Left ventricle myocardium superior (tissue), 1 donor: ENCODE data around the gene RNF212. TPM values are rescaled to one million over a fixed set of nuclear protein-coding genes. Genes with fewer than 3 reads are reported as not detected.
A peak's percentile ranks its signal among the peaks of the same experiment; 100 is the strongest.

Experiments
- ATAC-seq: fragments of 200-7000 bp; cut with Tn5 transposase; one replicate; pipeline ENCODE4 v1.9.1; 2020; ENCODE audit warnings: mild to moderate bottlenecking, moderate library complexity
- DNase-seq: peaks from one replicate; pipeline ENCODE4 v3.0.0-alpha.2; 2020
- intact Hi-C: fragments of 100-400 bp; cut with micrococcal nuclease; formaldehyde crosslinking; loops from one replicate; pipeline ENCODE4 v1.11.0; 2022
- total RNA-seq: library from RNA; stranded (reverse); fragmentation: NEBNext Ultra II Directional; extraction: Animal tissue kit (Norgen Biotek cat#: 25700); gene quantifications from one replicate; pipeline ENCODE4 v1.2.1, GENCODE V29; 2021
- donor health status: DM: no; HTN: yes; CAD: no; lungs with severe emphysema.

The RNF212 gene
- total RNA-seq, 1 donor from 2014 or later: 0.62 TPM

GRCh38 chr4:1042352-1043055 lies 70.9 kb downstream of the RNF212 start:
- intact Hi-C loops: no loop called here
- no peak for ATAC-seq
- peak; percentile 7 for DNase-seq

- intact Hi-C loops: no loop called here
- no peak for ATAC-seq
- peak; percentile 14 for DNase-seq
Observed at GRCh38 chr4:1041936-1042330, 71.4 kb downstream of the RNF212 start.

GRCh38 chr4:1041147-1041935 lies 72.0 kb downstream of the RNF212 start:
- DNase-seq: peak; percentile 41
- no peak for ATAC-seq
- intact Hi-C loops: no loop called here

DNA sequence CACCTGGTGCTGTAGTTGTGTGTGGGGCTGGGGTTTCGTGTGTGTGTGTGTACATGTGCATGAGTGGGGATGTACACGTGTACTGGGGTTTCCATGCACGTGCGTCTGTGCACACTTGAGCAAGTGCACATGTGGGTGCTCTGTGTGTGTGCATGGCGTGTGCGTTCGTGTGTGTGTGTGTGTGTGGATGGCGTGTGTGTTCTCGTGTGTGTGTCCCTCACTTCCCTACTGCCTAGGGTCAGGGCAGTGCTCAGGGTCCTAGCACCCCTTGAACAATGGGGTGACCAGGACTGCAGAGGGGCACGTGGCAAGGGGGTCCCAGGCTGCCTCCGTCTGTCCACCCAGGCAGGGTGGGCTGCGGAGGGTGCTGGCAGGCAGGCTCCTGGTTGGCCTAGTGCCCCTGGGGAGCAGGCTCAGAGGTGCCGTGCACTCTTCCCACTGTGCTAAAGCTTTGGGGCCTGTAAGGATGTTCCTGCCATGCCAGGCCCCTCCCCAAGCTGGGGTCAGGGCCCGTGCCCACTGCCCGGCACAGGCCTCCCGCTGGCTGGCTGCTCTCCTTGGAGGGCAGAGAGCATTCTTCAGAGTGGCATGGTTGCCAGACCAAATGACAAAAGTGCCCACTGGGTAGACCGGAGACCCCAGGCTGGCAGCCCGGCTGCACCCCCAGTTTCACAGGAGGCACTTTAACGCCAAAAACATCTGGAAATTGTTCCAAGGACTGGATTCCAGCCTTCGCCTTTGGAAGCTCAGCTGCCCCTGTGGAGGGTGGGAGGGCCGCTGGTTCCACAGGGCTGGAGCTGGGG lies 72.8 kb downstream of the RNF212 start:
- DNase-seq (peak; percentile 24), ATAC-seq (no peak)
- intact Hi-C loops: no loop called here

GRCh38 chr4:1039493-1040343 lies 73.6 kb downstream of the RNF212 start:
- peak; percentile 12 for ATAC-seq
- DNase-seq: peak; percentile 59
- intact Hi-C loops: no loop called here

DNA sequence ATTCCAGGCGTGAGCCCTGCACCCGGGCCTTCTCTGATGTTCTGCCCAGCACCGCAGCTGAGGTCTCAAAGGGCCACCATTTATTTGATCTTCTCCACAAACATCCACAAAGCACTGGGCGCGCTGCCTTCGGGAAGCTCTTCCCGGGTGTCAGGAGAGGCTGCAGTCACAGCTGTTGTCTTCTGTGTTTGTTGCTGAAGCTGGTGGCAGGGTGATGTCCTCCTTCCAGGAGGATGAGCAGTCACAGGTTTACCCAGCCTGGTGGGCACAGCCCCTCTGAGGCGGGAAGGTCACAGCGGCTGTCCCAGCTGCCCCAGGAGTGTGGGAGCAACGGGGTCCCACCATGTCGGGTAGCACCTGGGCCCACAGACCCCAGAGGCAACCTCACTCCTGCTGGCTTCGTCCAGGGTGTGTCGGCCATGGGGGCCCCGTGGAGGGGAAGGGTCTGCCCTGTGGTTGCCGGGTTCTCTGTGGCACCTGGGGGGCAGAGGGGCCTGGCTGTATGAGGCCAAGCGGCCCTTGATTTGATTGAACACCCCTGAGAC lies 74.3 kb downstream of the RNF212 start:
- DNase-seq: no peak
- intact Hi-C loops: no loop called here
- no peak for ATAC-seq

DNA sequence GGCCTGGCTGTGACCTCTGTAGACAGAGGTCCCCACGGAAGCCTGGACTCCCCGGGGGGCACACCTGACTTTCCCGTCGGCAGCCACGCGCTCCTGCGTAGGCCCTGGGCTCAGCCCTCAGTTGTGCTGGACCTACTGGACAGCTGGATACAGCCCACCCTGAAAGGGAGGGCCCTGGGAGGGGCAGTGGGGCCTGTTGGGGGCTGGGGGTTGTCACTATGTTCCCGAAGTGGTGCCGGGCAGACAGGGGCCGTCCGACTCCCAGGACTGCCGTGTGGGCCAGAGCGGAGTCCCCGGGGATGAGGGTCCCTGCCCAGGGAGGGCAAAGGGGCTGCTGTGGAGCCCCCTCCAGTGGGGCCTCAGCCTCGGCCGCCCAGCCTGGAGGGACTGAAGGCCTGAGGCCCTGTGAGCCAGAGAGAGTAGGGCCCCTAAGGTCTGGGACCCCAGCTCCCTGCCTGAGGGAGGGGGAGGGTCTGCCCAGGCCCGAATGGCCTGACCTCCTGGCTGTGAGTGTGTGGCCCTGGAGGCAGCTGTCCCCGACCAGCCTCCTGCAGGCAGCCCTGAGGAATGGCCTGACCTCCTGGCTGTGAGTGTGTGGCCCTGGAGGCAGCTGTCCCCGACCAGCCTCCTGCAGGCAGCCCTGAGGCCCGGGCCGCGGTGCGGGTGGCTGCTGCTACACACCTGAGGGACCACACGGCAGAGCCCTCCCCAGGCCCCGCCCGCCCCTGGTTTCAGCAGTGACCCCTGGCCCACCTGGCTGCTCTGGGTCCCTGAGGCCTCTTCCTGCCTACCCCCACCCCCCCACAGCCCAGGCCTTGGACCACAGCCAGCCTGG lies 76.2 kb downstream of the RNF212 start:
- intact Hi-C loops: no loop called here
- DNase-seq: no peak
- no peak for ATAC-seq

GRCh38 chr4:1036095-1036494 lies 77.3 kb downstream of the RNF212 start:
- DNase-seq: no peak
- ATAC-seq: no peak
- intact Hi-C loops: no loop called here

DNA sequence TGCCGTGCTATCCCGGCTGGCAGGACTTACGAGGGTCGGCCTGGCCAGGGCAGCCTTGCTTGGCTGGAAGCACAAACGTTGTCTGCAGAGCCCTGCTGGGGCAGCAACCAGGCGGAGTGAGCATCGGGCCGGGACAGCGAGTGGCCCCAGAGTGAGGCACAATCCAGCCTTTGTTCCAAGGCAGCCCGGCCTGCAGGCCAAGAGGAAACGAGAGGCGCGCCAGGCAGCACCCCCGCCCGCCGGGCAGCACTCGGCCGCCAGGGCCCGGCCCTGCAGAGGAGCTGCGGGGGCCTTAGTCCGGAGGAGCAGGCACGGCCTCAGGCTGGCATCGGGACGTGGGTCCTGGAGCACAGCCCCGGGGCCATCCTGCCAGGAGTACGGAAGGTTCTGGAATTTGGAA lies 77.9 kb downstream of the RNF212 start:
- intact Hi-C loops: no loop called here
- DNase-seq: peak; percentile 64
- ATAC-seq: peak; percentile 62

DNA sequence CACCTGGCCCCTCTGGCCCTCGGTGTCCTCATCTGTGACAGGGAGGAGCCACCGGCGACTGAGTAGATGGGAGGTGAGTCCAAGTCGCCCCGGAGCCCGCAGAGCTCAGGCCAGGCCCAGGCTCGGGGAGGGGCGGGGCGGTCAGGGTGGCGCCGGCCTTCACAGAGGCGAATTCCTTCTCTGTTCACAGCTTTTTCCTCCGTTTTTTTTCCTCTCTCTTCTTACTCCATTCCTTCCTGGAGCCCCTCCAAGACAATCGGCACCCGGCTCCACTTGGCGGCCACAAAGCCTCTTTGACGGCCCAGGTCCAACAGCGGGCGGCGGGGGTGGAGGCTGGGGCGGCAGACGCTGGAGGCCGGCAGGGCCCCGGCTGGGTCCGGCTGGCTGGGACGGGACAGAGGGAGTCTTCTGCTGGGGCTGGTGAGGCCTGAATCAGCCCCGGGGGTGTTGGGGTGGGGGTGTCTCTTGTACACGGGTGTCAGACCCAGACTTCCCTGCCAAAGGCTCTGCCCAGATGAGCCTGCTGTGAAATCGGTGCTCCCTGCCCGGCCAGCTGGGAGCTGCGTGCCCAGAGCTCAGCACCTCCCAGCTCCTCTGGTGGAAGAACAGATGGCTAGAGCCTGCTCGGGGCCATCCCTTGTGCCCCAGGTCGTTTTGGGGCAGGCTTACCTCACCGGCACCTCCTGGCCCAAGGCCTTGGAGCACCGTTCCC lies 79.4 kb downstream of the RNF212 start:
- DNase-seq (peak; percentile 67), ATAC-seq (peak; percentile 59)
- intact Hi-C loops: no loop called here

- ATAC-seq (no peak), DNase-seq (no peak)
- intact Hi-C loops: no loop called here
Observed at GRCh38 chr4:1032861-1033260, 80.5 kb downstream of the RNF212 start.

DNA sequence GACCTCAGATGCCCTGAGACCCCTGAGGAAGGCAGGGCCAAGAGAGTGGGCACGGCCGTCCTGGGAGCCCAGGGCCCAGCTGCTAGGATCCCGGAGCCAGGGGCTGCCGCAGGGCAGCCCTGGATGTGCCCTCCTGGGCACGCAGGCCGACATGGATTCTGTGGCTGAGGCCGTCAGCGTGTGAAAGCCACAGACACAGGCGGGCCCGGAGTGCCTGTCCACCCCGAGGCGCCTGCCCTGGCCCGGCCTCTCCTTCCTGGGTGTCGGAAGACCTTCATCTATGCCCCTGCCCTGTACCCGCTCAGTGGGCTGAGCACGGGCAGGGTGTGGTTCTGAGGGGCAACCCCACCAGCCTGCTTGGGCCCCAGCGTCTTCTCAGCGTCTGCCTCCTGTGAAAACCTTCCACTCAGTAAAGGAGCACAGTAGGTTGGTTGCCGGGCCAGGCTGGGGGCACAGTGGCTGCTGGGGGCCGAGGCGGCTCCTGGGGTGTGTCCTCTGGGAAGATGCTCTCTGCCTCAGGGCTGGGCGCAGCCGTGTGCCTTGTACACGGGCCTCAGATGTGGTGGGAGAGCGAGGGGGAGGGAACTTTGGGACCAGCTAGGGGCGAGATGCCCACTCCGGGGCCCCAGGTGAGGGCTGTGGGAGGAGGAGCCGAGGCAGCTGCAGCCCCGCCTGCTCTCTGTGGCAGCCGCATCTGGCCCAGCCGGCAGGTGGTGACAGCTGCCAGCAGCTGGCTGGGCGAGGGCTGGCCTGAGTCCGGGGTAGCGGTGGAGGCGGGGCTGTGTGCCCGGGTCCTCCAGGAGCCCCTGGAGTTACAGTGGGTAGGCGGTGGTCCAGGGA lies 81.2 kb downstream of the RNF212 start:
- intact Hi-C loops: no loop called here
- ATAC-seq (no peak), DNase-seq (no peak)

DNA sequence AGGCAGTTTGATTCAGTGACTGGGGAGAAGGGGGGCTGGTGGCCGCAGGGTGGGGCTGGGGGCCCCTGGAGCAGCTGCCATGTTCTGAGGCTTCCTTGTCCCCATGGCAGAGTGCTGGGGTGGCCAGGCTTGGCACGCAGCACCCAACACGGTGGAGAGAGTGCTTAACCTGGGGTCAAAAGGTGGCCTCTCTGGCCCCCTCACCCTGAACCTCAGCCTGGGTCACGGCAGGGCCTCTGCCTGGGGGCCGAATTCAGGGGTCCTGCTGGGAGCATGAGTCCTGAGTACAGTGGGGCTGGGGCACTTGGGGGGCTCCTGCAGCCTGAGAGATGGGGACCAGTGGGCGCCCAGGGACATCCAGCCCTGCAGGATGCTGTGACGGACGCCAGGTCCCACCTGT lies 82.0 kb downstream of the RNF212 start:
- ATAC-seq: no peak
- no peak for DNase-seq
- intact Hi-C loops: no loop called here

DNA sequence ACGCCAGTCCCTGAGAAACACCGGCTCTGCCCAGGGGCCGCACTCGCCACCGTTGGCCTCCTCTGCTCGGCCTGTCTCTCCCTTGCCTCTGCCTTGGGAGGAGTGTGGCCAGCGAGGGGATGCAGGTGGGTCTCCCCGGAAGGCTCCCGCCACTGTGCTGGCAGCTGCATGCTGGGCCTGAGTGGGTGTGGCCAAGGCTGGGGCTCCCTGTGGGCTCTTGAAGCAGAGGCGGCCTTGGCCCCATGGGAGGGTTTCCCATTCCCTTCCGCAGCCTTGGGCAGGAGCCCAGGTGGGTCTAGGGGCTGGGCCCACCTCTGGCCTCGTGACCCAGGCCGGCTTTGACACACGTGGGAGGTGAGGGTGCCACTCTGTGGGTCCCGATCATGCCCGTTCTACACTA lies 82.8 kb downstream of the RNF212 start:
- DNase-seq: no peak
- intact Hi-C loops: no loop called here
- ATAC-seq: no peak

DNA sequence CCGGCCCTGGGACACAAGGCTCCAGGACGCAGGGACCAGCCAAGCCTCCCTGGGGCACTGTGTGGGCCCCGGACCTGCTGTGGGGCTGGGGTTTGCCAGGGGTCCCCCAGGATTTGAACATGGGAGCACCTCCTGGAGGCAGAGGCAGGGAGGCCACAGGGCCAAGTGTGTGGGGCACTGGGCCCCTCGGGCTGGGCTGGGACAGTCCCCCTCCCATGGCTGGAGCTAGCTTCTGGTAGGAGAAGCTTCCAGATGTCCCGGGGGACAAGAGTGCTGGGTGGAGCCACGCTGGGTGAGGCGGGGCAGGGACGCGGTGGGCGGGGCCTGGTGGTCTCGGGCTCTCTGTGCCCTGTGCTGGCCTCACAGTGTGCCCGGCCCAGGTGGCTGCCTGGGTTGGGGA lies 83.3 kb downstream of the RNF212 start:
- ATAC-seq (no peak), DNase-seq (no peak)
- intact Hi-C loops: no loop called here

DNA sequence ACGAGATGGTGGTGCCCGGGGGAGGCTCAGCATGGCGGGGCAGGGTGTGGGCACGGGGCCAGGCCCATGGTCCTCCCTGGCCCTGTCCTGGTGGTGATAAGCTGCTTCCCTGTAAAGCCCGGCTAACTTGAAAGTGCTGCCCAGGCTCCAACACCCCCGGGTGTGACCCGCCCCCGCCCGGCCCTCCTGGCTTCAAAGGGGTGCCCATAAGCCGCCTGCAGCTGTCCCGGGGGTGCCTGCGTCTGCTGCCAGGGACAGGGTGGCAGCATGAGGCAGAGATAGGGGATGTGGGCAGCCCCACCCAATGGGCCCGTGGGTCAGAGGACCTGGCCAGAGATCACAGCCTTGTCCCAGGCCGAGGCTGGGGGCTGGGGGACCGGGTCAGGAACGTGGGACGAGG lies 83.8 kb downstream of the RNF212 start:
- DNase-seq: no peak
- intact Hi-C loops: no loop called here
- no peak for ATAC-seq
